Fibroblast of lung (primary cell): Measurements from ENCODE around the gene CXCR1. TPM values are rescaled to one million over a fixed set of nuclear protein-coding genes. Genes with fewer than 3 reads are reported as not detected.
A peak's percentile ranks its signal among the peaks of the same experiment; 100 is the strongest.
"Not testable (repeated sequence)": the region's sequence is repeated elsewhere in the genome, so short reads cannot be mapped to it uniquely, and the experiment has no call there.

Experiments
- DNase-seq, 2 donors: peaks; one replicate each; pipeline versions ENCODE4 v3.0.0 to v3.0.0-alpha.2; 2010; ENCODE audit warnings: low read depth in 2 of 2
- H2AFZ ChIP-seq: 2 replicates; pipeline ENCODE4 v1.5.1; 2012; ENCODE audit warnings: low read length, control low read depth, inconsistent platforms
- H3K27ac ChIP-seq: 2 replicates; pipeline ENCODE4 v1.5.1; 2011; ENCODE audit warnings: low read length, control low read depth; ENCODE audit not compliant: insufficient read depth
- H3K27me3 ChIP-seq: 2 replicates; pipeline ENCODE4 v1.5.1; 2011; ENCODE audit warnings: mild to moderate bottlenecking, low read length; ENCODE audit not compliant: control insufficient read depth, insufficient read depth
- H3K36me3 ChIP-seq: 2 replicates; pipeline ENCODE4 v1.5.1; 2011; ENCODE audit warnings: low read length; ENCODE audit not compliant: control insufficient read depth, insufficient read depth
- H3K4me1 ChIP-seq: 2 replicates; pipeline ENCODE4 v1.5.1; 2011; ENCODE audit warnings: low read length; ENCODE audit not compliant: control insufficient read depth, insufficient read depth; ENCODE audit errors: extremely low read depth
- H3K4me2 ChIP-seq: 2 replicates; pipeline ENCODE4 v1.5.1; 2011; ENCODE audit warnings: low read length, control low read depth; ENCODE audit not compliant: insufficient read depth; ENCODE audit errors: extremely low read depth
- H3K4me3 ChIP-seq, 4 experiments: fragments of 200-600 bp in 1 of 4; sonication (generic) in 1 of 4; replicated peaks in 1 of 4; 2 replicates each; pipeline ENCODE4 v1.5.1; 2011 to 2016; ENCODE audit warnings: low read length in 4 of 4, low read depth in 3 of 4, mild to moderate bottlenecking in 3 of 4, control low read depth in 2 of 4, inconsistent platforms in 1 of 4, mixed read lengths in 1 of 4; ENCODE audit not compliant: insufficient read depth in 1 of 4; ENCODE audit errors: control extremely low read depth in 1 of 4
- H3K79me2 ChIP-seq: 2 replicates; pipeline ENCODE4 v1.5.1; 2012; ENCODE audit warnings: mild to moderate bottlenecking, low read length, inconsistent platforms; ENCODE audit not compliant: control insufficient read depth, insufficient read depth
- H3K9ac ChIP-seq: 2 replicates; pipeline ENCODE4 v1.5.1; 2011; ENCODE audit warnings: mild to moderate bottlenecking, low read length, control low read depth; ENCODE audit not compliant: insufficient read depth
- H3K9me3 ChIP-seq: 2 replicates; pipeline ENCODE4 v1.5.1; 2012; ENCODE audit warnings: low read depth, low read length; ENCODE audit not compliant: control insufficient read depth, insufficient read depth
- H4K20me1 ChIP-seq: 2 replicates; pipeline ENCODE4 v1.5.1; 2011; ENCODE audit warnings: low read length; ENCODE audit not compliant: control insufficient read depth, insufficient read depth; ENCODE audit errors: extremely low read depth
- CTCF ChIP-seq, 2 donors: IDR thresholded peaks in 1 of 2; conservative IDR thresholded peaks in 1 of 2; 1 replicate in 1 of 2; 2 replicates in 1 of 2; pipeline ENCODE4 v1.5.1; 2011 to 2012; ENCODE audit warnings: low read length in 2 of 2, control low read depth in 1 of 2, inconsistent platforms in 1 of 2, low read depth in 1 of 2, mild to moderate bottlenecking in 1 of 2
- EZH2 ChIP-seq: IDR thresholded peaks from 2 replicates; pipeline ENCODE4 v1.5.1; 2012; ENCODE audit warnings: low read length, control low read depth, mild to moderate bottlenecking; ENCODE audit errors: missing control alignments
- polyA plus RNA-seq, 2 donors: library from polyadenylated mRNA; depleted of rRNA in 1 of 2; stranded (reverse) in 1 of 2; unstranded in 1 of 2; fragments of >200 nt; gene quantifications; 2 replicates each; pipeline ENCODE4 v1.2.1, GENCODE V29; 2011 to 2012; ENCODE audit warnings: missing spikeins in 1 of 2
- total RNA-seq: library from RNA; depleted of rRNA; stranded (reverse); fragments of >200 nt; gene quantifications from 2 replicates; pipeline ENCODE4 v1.2.1, GENCODE V29; 2014

The CXCR1 gene
- total and polyA plus RNA-seq, 2 donors (not counting 1 experiment from before 2014, with no cell fraction given), result not detected

GRCh38 chr2:218123986-218124385 lies 42.8 kb downstream of the CXCR1 start:
- Histone ChIP-seq H3K9ac (no peak overlapping the region), H3K36me3 (no peaks in the 10 kb centered on the region), H3K4me1 (no peaks in the 10 kb centered on the region), H3K9me3 (no peaks in the 10 kb centered on the region), H3K27me3 (peaks cover 13% of the 10 kb centered on the region), H3K27ac (no peak overlapping the region), H3K4me2 (no peak overlapping the region), H3K4me3 (no peak overlapping the region), H3K79me2 (no peaks in the 10 kb centered on the region), H4K20me1 (no peaks in the 10 kb centered on the region), H2AFZ (no peak overlapping the region)
- peak in 1 of 2 donors; percentile 25 for DNase-seq
- TF ChIP-seq EZH2 (no peak), CTCF (conservative IDR thresholded peaks at IDR 0.05 in 1 of 2, IDR thresholded peaks at IDR 0.05 in 1 of 2; ENCODE audit: low read depth in 1 of 2, low read length in 2 of 2) (no peak)

GRCh38 chr2:218122286-218122685 lies 44.5 kb downstream of the CXCR1 start:
- not testable (repeated sequence) for H3K27ac ChIP-seq, H3K4me1 ChIP-seq, H2AFZ ChIP-seq, H3K9me3 ChIP-seq, H3K79me2 ChIP-seq, DNase-seq, H3K4me3 ChIP-seq, H4K20me1 ChIP-seq, H3K4me2 ChIP-seq, H3K36me3 ChIP-seq, H3K9ac ChIP-seq, H3K27me3 ChIP-seq

- not testable (repeated sequence) for H3K9ac ChIP-seq, H2AFZ ChIP-seq, H3K4me2 ChIP-seq, H3K27ac ChIP-seq, H3K4me3 ChIP-seq, H3K4me1 ChIP-seq, DNase-seq, H3K9me3 ChIP-seq, H3K79me2 ChIP-seq, H3K36me3 ChIP-seq, H4K20me1 ChIP-seq, H3K27me3 ChIP-seq
Observed at GRCh38 chr2:218121789-218122188, 45.0 kb downstream of the CXCR1 start.

Other genes starting within 250 kb of the CXCR1 start
- gene TNS1, start 164.0 kb downstream of the CXCR1 start, total RNA-seq, result 44.4 and 49.1 TPM in 2 replicates
- 13.9 and 47.1 TPM in 2 replicates for gene TNS1, start 164.0 kb downstream of the CXCR1 start, polyA plus RNA-seq
- not detected in 2 replicates for gene RUFY4, start 97.7 kb downstream of the CXCR1 start, total RNA-seq
- not detected in 2 replicates for gene RUFY4, start 97.7 kb downstream of the CXCR1 start, polyA plus RNA-seq
- gene CXCR2, start 40.9 kb downstream of the CXCR1 start, total RNA-seq, result not detected in 2 replicates
- gene CXCR2, start 40.9 kb downstream of the CXCR1 start, polyA plus RNA-seq, result not detected in 2 replicates
- gene ARPC2, start 50.2 kb upstream of the CXCR1 start, total RNA-seq, result 130 and 199 TPM in 2 replicates
- 778 and 893 TPM in 2 replicates for gene ARPC2, start 50.2 kb upstream of the CXCR1 start, polyA plus RNA-seq
- gene GPBAR1, start 94.1 kb upstream of the CXCR1 start, total RNA-seq, result under 0.01 TPM in 1 of 2 replicates, not detected in the other
- 0.02 TPM in 1 of 2 replicates, not detected in the other for gene GPBAR1, start 94.1 kb upstream of the CXCR1 start, polyA plus RNA-seq
- 110 and 139 TPM in 2 replicates for gene AAMP, start 103.2 kb upstream of the CXCR1 start, total RNA-seq
- gene AAMP, start 103.2 kb upstream of the CXCR1 start, polyA plus RNA-seq, result 53.1 and 60.4 TPM in 2 replicates
- gene PNKD, start 103.6 kb upstream of the CXCR1 start, total RNA-seq, result 21.3 and 27.7 TPM in 2 replicates
- 29.1 and 32.8 TPM in 2 replicates for gene PNKD, start 103.6 kb upstream of the CXCR1 start, polyA plus RNA-seq
- 168 and 235 TPM in 2 replicates for gene TMBIM1, start 125.5 kb upstream of the CXCR1 start, total RNA-seq
- 170 and 181 TPM in 2 replicates for gene TMBIM1, start 125.5 kb upstream of the CXCR1 start, polyA plus RNA-seq
- gene CATIP, start 189.9 kb upstream of the CXCR1 start, total RNA-seq, result under 0.01 and 0.17 TPM in 2 replicates
- not detected in 2 replicates for gene CATIP, start 189.9 kb upstream of the CXCR1 start, polyA plus RNA-seq
- 0.17 and 0.26 TPM in 2 replicates for gene SLC11A1, start 215.3 kb upstream of the CXCR1 start, total RNA-seq
- gene SLC11A1, start 215.3 kb upstream of the CXCR1 start, polyA plus RNA-seq, result 0.02 and 0.03 TPM in 2 replicates
- gene CTDSP1, start 232.9 kb upstream of the CXCR1 start, total RNA-seq, result 40.6 and 45.4 TPM in 2 replicates
- 69.6 and 71.6 TPM in 2 replicates for gene CTDSP1, start 232.9 kb upstream of the CXCR1 start, polyA plus RNA-seq